Brain microvascular endothelial cell (primary cell): ENCODE measurements around the gene LRRC26.

Experiments used
- DNase-seq: peaks from one replicate; pipeline ENCODE4 v3.0.0-alpha.2; 2020
- H3K27ac ChIP-seq: fragments of 250-450 bp; sonication (Bioruptor Pico); 2 replicates; pipeline ENCODE4 v1.5.1; 2020; ENCODE audit warnings: mild to moderate bottlenecking, moderate library complexity
- H3K27me3 ChIP-seq: fragments of 250-450 bp; sonication (Bioruptor Pico); replicated peaks from 2 replicates; pipeline ENCODE4 v1.5.1; 2020; ENCODE audit warnings: mild to moderate bottlenecking
- H3K36me3 ChIP-seq: fragments of 250-450 bp; sonication (Bioruptor Pico); replicated peaks from 2 replicates; pipeline ENCODE4 v1.5.1; 2020; ENCODE audit warnings: mild to moderate bottlenecking
- H3K4me3 ChIP-seq: 2 replicates; pipeline ENCODE4 v1.5.1; 2011; ENCODE audit warnings: low read depth, mild to moderate bottlenecking, control low read depth, low read length, moderate library complexity
- in situ Hi-C: cut with HindIII; loops from 2 replicates; pipeline ENCODE4 v1.10.0; 2017; ENCODE audit warnings: low sequenced_read_pairs, low pct_ligation_motif_present
- TF ChIP-seq, protein P1 (sequence below): IDR thresholded peaks from 2 replicates; pipeline ENCODE4 v1.5.1; 2011; ENCODE audit warnings: low read depth, mild to moderate bottlenecking, moderate library complexity, low read length, control low read depth, inconsistent platforms; ENCODE audit errors: missing control alignments

LRRC26 gene, protein sequence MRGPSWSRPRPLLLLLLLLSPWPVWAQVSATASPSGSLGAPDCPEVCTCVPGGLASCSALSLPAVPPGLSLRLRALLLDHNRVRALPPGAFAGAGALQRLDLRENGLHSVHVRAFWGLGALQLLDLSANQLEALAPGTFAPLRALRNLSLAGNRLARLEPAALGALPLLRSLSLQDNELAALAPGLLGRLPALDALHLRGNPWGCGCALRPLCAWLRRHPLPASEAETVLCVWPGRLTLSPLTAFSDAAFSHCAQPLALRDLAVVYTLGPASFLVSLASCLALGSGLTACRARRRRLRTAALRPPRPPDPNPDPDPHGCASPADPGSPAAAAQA

DNA sequence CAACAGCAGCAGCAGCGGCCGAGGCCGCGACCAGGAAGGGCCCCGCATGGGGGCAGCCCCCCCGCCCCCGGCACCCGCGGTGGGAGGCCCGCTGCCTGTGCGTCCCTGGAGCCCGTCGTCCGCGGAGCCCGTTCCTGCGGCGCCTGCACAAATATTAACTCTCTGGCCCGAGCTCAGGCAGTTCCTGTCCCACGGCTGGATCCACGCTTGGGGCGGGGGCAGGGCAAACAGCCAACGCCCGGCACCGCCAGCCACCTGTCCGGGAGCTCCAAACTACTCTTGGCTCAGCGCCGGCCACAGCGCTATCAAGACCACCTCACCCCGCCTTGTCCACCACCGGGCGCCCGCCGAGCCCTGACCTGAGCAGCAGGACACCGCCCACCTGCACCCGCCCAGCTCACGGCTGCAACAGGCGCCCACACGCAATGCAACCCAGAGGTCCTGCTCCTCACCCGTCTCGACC is at the start of gene LRRC26:
Gene LRRC26 (minus strand): TSS at position 156 of the 463 bp plus-strand sequence. CDS start 108 bp downstream, at position 48.
- TF ChIP-seq, protein P1, sequence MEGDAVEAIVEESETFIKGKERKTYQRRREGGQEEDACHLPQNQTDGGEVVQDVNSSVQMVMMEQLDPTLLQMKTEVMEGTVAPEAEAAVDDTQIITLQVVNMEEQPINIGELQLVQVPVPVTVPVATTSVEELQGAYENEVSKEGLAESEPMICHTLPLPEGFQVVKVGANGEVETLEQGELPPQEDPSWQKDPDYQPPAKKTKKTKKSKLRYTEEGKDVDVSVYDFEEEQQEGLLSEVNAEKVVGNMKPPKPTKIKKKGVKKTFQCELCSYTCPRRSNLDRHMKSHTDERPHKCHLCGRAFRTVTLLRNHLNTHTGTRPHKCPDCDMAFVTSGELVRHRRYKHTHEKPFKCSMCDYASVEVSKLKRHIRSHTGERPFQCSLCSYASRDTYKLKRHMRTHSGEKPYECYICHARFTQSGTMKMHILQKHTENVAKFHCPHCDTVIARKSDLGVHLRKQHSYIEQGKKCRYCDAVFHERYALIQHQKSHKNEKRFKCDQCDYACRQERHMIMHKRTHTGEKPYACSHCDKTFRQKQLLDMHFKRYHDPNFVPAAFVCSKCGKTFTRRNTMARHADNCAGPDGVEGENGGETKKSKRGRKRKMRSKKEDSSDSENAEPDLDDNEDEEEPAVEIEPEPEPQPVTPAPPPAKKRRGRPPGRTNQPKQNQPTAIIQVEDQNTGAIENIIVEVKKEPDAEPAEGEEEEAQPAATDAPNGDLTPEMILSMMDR: no peak
- H3K27ac ChIP-seq: no peak within 1 kb of the TSS
- in situ Hi-C loops: no loop called here
- no peak within 1 kb of the TSS for H3K4me3 ChIP-seq
- no peaks in the 10 kb centered on the region for H3K36me3 ChIP-seq
- no peak for DNase-seq
- H3K27me3 ChIP-seq: peaks cover 68% of the 10 kb centered on the region

DNA sequence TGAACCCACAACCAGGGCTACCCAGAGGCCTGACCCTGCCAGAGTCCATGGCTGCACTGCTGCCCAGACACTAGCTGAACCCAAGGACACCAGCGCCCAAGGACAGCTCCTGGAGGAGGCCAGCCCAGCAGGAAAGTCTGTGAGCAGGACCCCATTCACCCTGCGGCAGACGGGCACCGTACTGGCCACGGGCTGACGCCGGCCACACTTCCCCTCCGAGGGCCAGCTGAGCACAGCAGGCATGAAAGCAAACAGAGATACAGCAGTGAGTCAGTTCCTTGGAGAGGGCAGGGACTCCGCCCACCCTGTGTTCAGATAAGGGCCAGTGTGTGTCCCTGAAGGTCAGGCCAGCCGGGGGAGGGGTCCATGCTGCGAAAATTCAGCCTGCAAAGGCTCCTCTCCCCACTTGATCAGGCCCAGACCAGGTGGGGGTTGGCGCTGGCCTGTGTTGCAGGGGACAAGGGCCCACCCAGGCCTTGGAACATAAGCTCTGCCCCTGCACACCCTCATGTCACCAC is 49.0 kb upstream of the LRRC26 start:
- TF ChIP-seq, protein P1: no peak
- H3K36me3 ChIP-seq: peaks cover 2% of the 10 kb centered on the region
- no peak overlapping the region for H3K4me3 ChIP-seq
- in situ Hi-C loops: no loop called here
- DNase-seq: peak; percentile 67
- no peaks in the 10 kb centered on the region for H3K27me3 ChIP-seq
- no peak overlapping the region for H3K27ac ChIP-seq

DNA sequence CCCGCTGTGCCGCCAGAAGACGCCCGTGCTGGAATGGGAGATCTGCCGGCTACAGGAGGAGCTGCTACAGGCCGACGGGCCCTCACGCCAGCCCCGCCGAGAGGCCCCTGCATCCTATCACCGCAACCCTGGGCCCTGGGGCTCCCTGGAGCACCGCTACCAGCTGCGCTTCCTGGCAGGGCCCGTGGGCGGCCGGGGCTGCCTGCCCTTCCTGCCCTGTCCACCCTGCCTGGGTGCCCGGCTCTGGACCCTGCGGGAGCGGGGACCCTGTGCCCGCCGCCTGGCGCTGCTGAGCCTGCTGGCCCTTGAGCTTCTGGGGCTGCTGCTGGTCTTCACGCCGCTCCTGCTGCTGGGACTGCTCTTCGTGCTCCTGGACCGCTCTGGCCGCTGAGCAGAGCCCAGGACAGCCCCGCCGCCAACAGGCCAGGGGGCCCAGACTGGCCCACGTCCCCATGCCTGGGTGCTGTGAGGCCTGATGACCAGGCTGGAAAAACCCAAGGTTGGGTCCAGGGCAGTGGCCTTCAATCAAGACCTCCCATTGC is 48.4 kb upstream of the LRRC26 start:
- peaks cover 2% of the 10 kb centered on the region for H3K36me3 ChIP-seq
- in situ Hi-C loops: no loop called here
- H3K4me3 ChIP-seq: no peak overlapping the region
- no peak overlapping the region for H3K27ac ChIP-seq
- TF ChIP-seq, protein P1: no peak
- no peaks in the 10 kb centered on the region for H3K27me3 ChIP-seq
- DNase-seq: no peak

DNA sequence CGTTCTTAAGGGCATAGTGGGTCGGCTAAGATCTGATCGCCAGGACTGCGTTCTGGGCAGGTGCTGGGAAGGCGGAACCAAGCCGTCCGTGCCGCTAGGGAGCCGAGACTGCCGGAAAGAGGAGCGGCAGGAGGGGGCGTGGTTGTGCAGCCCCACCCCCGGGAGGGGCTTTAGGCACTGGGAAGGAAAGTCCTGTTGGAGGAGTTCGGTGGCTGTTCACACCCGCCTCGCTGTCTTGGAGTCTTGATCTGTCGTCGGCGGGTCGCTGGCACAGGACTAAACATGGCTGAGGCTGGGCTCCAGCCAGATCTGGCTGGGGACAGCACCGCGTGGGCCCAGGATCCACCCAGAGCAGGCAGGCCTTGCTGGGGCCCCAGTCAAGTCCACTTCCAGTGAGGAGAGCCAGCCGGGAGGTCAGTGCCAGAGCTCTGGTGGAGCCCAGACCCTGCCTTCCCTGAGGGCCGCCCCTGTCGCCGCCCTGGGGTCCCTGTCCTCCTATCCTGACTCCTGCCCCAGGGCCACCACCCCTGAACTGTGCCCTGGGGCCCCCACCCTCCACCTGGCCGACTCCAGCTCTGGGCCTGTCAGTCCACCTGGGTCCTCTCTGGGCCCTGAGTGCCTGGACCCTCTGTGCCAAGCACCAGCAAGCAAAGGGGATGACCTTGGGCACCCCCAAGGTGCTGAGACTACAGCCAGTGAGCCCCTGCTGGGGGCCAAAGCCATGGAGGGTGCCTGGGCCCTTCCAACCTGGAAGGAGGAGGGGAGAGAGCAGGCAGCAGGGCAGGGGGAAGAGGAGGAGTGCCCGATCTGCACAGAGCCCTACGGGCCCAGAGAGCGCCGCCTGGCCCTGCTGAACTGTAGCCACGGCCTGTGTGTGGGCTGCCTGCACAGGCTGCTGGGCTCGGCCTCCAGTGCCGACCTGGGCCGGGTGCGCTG is 47.7 kb upstream of the LRRC26 start:
- H3K27me3 ChIP-seq: no peaks in the 10 kb centered on the region
- H3K4me3 ChIP-seq: no peak overlapping the region
- no peak for DNase-seq
- peaks cover 2% of the 10 kb centered on the region for H3K36me3 ChIP-seq
- no peak overlapping the region for H3K27ac ChIP-seq
- in situ Hi-C loops: no loop called here
- TF ChIP-seq, protein P1: no peak

DNA sequence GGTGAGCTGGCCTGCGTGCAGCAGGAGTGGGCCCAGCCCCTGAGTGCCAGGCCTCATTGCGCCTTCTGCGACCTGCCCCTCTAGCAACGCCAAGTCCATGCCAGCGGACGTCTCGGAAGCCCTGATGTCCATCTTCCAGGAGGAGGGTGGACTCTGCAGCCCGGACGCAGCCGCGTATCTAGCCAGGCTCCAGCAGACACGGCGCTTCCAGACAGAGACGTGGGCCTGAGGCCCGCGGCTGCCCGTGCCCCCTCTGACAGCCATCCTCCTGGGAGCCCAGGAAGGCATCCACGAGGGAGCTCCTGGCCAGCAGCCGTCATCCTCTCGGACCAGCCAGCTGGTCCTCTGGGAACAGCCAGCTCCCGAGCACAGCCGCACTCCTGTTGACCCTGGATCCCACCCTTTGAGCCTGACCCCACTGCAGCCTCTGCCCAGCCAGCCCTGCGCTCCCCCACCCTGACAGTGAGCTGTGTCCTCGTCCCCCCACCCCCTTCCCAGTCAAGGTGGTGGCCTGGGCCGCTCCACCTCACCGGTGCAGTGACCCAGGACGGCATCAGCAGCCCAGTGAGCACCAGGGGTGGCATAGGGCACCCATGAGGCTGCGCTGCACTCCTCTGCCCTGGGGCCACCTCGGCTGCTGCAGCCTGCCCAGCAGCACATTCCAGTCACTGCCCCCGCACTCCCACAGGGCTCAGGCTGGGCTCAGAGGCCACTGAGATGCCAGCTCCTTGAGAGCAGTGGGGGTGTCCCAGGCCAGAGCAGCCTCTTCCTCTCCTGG is 46.5 kb upstream of the LRRC26 start:
- Histone ChIP-seq H3K27me3 (no peaks in the 10 kb centered on the region), H3K27ac (no peak overlapping the region), H3K36me3 (peaks cover 2% of the 10 kb centered on the region), H3K4me3 (no peak overlapping the region)
- in situ Hi-C loops: no loop called here
- DNase-seq: no peak
- TF ChIP-seq, protein P1: no peak
